IMR-90 (cell line): ENCODE data around the gene PCCA. TPM values are rescaled to one million over a fixed set of nuclear protein-coding genes. Genes with fewer than 3 reads are reported as not detected.
"Not testable (repeated sequence)": the region's sequence is repeated elsewhere in the genome, so short reads cannot be mapped to it uniquely, and the experiment has no call there.

Source experiments
- ATAC-seq: fragments of 200-7000 bp; cut with Tn5 transposase; 2 replicates; pipeline ENCODE4 v1.9.1; 2020; ENCODE audit warnings: low read depth, mild to moderate bottlenecking, moderate library complexity
- BruUV-seq: library from RNA; stranded (reverse); fragments of 400-500 nt; replicated peaks from 2 replicates; lab custom pipeline; 2021; lab: Mats Ljungman, UMichigan
- CTCF ChIA-PET: fragments of 300-600 bp; formaldehyde crosslinking; extraction: SDS; loops from one replicate; lab custom pipeline; 2021; ENCODE audit warnings: antibody characterized with exemption; lab: Yijun Ruan, JAX
- POLR2A ChIA-PET: fragments of 300-600 bp; sonication (Branson Sonifier 250); formaldehyde crosslinking; loops from one replicate; lab custom pipeline; 2022; ENCODE audit warnings: antibody characterized with exemption; ENCODE audit not compliant: unreplicated experiment; lab: Charles Lee
- DNase-seq: peaks from one replicate; pipeline ENCODE4 v3.0.0; 2013
- H2AFZ ChIP-seq: replicated peaks from 2 replicates; pipeline ENCODE3; 2013; ENCODE audit warnings: low read length, mild to moderate bottlenecking; ENCODE audit not compliant: poor library complexity
- H2AK5ac ChIP-seq: 2 replicates; pipeline ENCODE4 v1.6.1; 2013; ENCODE audit warnings: low read depth, low read length, inconsistent platforms
- H2AK9ac ChIP-seq: replicated peaks from 2 replicates; pipeline ENCODE3; 2013; ENCODE audit warnings: mild to moderate bottlenecking, low read depth, low read length, moderate library complexity; ENCODE audit not compliant: poor library complexity
- H2BK120ac ChIP-seq: 2 replicates; pipeline ENCODE4 v1.6.1; 2013; ENCODE audit warnings: low read depth, low read length, inconsistent platforms
- H2BK15ac ChIP-seq: 3 replicates; pipeline ENCODE4 v1.6.1; 2013; ENCODE audit warnings: low read depth, low read length, inconsistent platforms
- H2BK20ac ChIP-seq: 2 replicates; pipeline ENCODE4 v1.6.1; 2013; ENCODE audit warnings: low read depth, mild to moderate bottlenecking, inconsistent platforms, low read length, moderate library complexity
- H2BK5ac ChIP-seq: 2 replicates; pipeline ENCODE4 v1.6.1; 2013; ENCODE audit warnings: mild to moderate bottlenecking, low read depth, low read length, inconsistent platforms; ENCODE audit not compliant: poor library complexity, severe bottlenecking
- H3K14ac ChIP-seq: replicated peaks from 2 replicates; pipeline ENCODE4 v1.6.1; 2013; ENCODE audit warnings: low read depth, low read length, inconsistent platforms
- H3K18ac ChIP-seq: 2 replicates; pipeline ENCODE4 v1.6.1; 2013; ENCODE audit warnings: low read depth, low read length, control low read depth
- H3K23ac ChIP-seq: 2 replicates; pipeline ENCODE4 v1.6.1; 2013; ENCODE audit warnings: low read depth, low read length, inconsistent platforms
- H3K27ac ChIP-seq: 2 replicates; pipeline ENCODE4 v1.5.1; 2013; ENCODE audit warnings: mild to moderate bottlenecking, control low read depth, low read length; ENCODE audit not compliant: insufficient read depth
- H3K27me3 ChIP-seq: 2 replicates; pipeline ENCODE4 v1.6.1; 2013; ENCODE audit warnings: low read length; ENCODE audit not compliant: control insufficient read depth, insufficient read depth
- H3K36me3 ChIP-seq: 2 replicates; pipeline ENCODE4 v1.6.1; 2013; ENCODE audit warnings: low read length, mixed read lengths; ENCODE audit not compliant: control insufficient read depth, insufficient read depth
- H3K4ac ChIP-seq: 2 replicates; pipeline ENCODE4 v1.6.1; 2013; ENCODE audit warnings: low read depth, low read length, inconsistent platforms
- H3K4me1 ChIP-seq: 2 replicates; pipeline ENCODE4 v1.6.1; 2013; ENCODE audit warnings: low read length, mixed read lengths; ENCODE audit not compliant: control insufficient read depth, insufficient read depth
- H3K4me2 ChIP-seq: 2 replicates; pipeline ENCODE4 v1.6.1; 2013; ENCODE audit warnings: low read depth, mild to moderate bottlenecking, control low read depth, low read length, moderate library complexity
- H3K4me3 ChIP-seq: 2 replicates; pipeline ENCODE4 v1.5.1; 2013; ENCODE audit warnings: low read depth, mild to moderate bottlenecking, control low read depth, low read length, moderate library complexity; ENCODE audit not compliant: insufficient read depth
- H3K56ac ChIP-seq: 2 replicates; pipeline ENCODE4 v1.6.1; 2013; ENCODE audit warnings: low read length, inconsistent platforms; ENCODE audit not compliant: insufficient read depth; ENCODE audit errors: extremely low read depth
- H3K79me1 ChIP-seq, 2 experiments: 2 replicates each; pipeline ENCODE4 v1.6.1; 2013; ENCODE audit warnings: low read length in 2 of 2, inconsistent platforms in 1 of 2, low read depth in 1 of 2
- H3K9ac ChIP-seq: 2 replicates; pipeline ENCODE4 v1.6.1; 2013; ENCODE audit warnings: low read depth, low read length, control low read depth
- H3K9me1 ChIP-seq: 2 replicates; pipeline ENCODE4 v1.6.1; 2013; ENCODE audit warnings: low read length, inconsistent platforms; ENCODE audit not compliant: insufficient read depth
- H3K9me3 ChIP-seq: 2 replicates; pipeline ENCODE4 v1.6.1; 2013; ENCODE audit warnings: low read length; ENCODE audit not compliant: control insufficient read depth, insufficient read depth
- H4K20me1 ChIP-seq: 2 replicates; pipeline ENCODE4 v1.6.1; 2013; ENCODE audit warnings: low read length, inconsistent platforms; ENCODE audit not compliant: insufficient read depth
- H4K5ac ChIP-seq: 2 replicates; pipeline ENCODE4 v1.6.1; 2013; ENCODE audit warnings: mild to moderate bottlenecking, low read depth, low read length, control low read depth
- H4K8ac ChIP-seq, 2 experiments: 2 replicates each; pipeline ENCODE4 v1.6.1; 2013; ENCODE audit warnings: low read depth in 2 of 2, low read length in 2 of 2, control low read depth in 1 of 2, inconsistent platforms in 1 of 2
- H4K91ac ChIP-seq: 2 replicates; pipeline ENCODE4 v1.6.1; 2013; ENCODE audit warnings: low read depth, low read length, inconsistent platforms; ENCODE audit not compliant: insufficient read depth
- RAD21 ChIP-seq: IDR thresholded peaks from 2 replicates; pipeline ENCODE4 v1.6.1; 2012; ENCODE audit warnings: low read length, improper control_type of control experiment
- RCOR1 ChIP-seq: IDR thresholded peaks from 2 replicates; pipeline ENCODE4 v1.6.1; 2012; ENCODE audit warnings: mild to moderate bottlenecking, low read length, improper control_type of control experiment; ENCODE audit not compliant: insufficient replicate concordance
- SMC3 ChIP-seq: fragments of 150-350 bp; IDR thresholded peaks from 2 replicates; pipeline ENCODE4 v1.6.1; 2016; ENCODE audit warnings: low read depth, mild to moderate bottlenecking, antibody characterized with exemption, low read length, moderate library complexity
- WGBS, 2 experiments: methylation state at CpG; one replicate each; pipeline versions ENCODE4 v1.1.5 to v1.1.7; 2013; ENCODE audit warnings: missing lambda C conversion rate in 2 of 2; ENCODE audit not compliant: insufficient read length in 1 of 2; ENCODE audit errors: extremely low coverage in 2 of 2; 5-methylcytosine and 5-hydroxymethylcytosine counted together
- dilution Hi-C: fragments of 300-500 bp; cut with HindIII; formaldehyde crosslinking; loops from one replicate; pipeline ENCODE4 v1.14.3; 2018; ENCODE audit warnings: low sequenced_read_pairs; ENCODE audit not compliant: unreplicated experiment
- in situ Hi-C: fragments of 300-500 bp; cut with MboI; formaldehyde crosslinking; loops from 3 replicates; pipeline ENCODE4 v1.14.3; 2019; ENCODE audit warnings: low sequenced_read_pairs, inconsistent platforms, mixed read lengths
- intact Hi-C: fragments of 100-400 bp; cut with micrococcal nuclease; formaldehyde crosslinking; loops from 2 replicates; pipeline ENCODE4 v1.10.0; 2022
- polyA plus RNA-seq, 3 experiments: library from polyadenylated mRNA; depleted of rRNA; stranded (reverse); fragments of >200 nt; gene quantifications; 2 replicates each; pipeline ENCODE4 v1.2.3, GENCODE V29; 2012; ENCODE audit warnings: low replicate concordance in 1 of 3
- total RNA-seq: library from RNA; depleted of rRNA; stranded (reverse); fragments of >200 nt; gene quantifications from 2 replicates; pipeline ENCODE4 v1.2.3, GENCODE V29; 2012
- TF ChIP-seq, protein P1 (sequence below): conservative IDR thresholded peaks from 2 replicates; pipeline ENCODE4 v1.5.1; 2012; ENCODE audit warnings: mild to moderate bottlenecking, low read depth, low read length, improper control_type of control experiment
- TF ChIP-seq, protein P2 (sequence below): fragments of 150-350 bp; IDR thresholded peaks from 2 replicates; pipeline ENCODE4 v1.6.1; 2016; ENCODE audit warnings: low read depth, mild to moderate bottlenecking, low read length, moderate library complexity, borderline replicate concordance

PCCA gene
- total and polyA plus RNA-seq, 2 of the 4 experiments (the other 2 are of a cell fraction) = 7.6 to 24.0 TPM

DNA sequence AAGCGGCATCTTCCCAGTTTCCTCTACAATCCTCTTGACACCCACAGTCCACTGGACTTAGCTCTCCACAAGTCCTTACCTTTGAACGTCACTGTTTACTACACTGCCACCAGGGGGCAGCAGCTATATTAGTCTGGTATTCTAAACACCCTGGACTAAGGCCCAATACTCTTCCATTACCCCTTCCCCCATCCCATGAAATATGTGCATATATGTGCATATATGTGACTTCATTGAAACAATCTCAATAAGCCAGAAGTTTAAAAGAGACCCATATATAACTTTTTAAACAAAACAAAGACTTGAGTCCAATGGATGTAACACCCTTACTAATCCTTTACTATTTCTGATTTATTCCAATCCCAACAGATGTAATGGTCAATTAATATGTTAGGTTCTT, 484.2 kb downstream of the PCCA start:
- BruUV-seq = no TSS peak
- Histone ChIP-seq H2AK9ac (no peak overlapping the region), H4K5ac (no peak overlapping the region), H2AFZ (no peak overlapping the region), H3K4ac (no peak overlapping the region), H2BK5ac (no peak overlapping the region), H3K27me3 (no peaks in the 10 kb centered on the region), H2BK120ac (no peak overlapping the region), H3K9ac (no peak overlapping the region), H3K14ac (no peak overlapping the region), H3K23ac (no peak overlapping the region), H3K79me1 (no peaks in the 10 kb centered on the region), H4K8ac (no peak overlapping the region), H2AK5ac (no peak overlapping the region), H2BK20ac (no peak overlapping the region), H3K36me3 (no peaks in the 10 kb centered on the region), H3K18ac (no peak overlapping the region), H2BK15ac (no peak overlapping the region), H3K56ac (no peak overlapping the region), H3K4me2 (no peak overlapping the region), H3K4me3 (no peak overlapping the region), H4K91ac (no peak overlapping the region), H3K9me3 (no peaks in the 10 kb centered on the region), H3K4me1 (no peaks in the 10 kb centered on the region), H3K27ac (no peak overlapping the region), H3K9me1 (no peaks in the 10 kb centered on the region), H4K20me1 (no peaks in the 10 kb centered on the region)
- peak; percentile 90 for ATAC-seq
- peak; percentile 66 for TF ChIP-seq SMC3
- TF ChIP-seq, protein P1, sequence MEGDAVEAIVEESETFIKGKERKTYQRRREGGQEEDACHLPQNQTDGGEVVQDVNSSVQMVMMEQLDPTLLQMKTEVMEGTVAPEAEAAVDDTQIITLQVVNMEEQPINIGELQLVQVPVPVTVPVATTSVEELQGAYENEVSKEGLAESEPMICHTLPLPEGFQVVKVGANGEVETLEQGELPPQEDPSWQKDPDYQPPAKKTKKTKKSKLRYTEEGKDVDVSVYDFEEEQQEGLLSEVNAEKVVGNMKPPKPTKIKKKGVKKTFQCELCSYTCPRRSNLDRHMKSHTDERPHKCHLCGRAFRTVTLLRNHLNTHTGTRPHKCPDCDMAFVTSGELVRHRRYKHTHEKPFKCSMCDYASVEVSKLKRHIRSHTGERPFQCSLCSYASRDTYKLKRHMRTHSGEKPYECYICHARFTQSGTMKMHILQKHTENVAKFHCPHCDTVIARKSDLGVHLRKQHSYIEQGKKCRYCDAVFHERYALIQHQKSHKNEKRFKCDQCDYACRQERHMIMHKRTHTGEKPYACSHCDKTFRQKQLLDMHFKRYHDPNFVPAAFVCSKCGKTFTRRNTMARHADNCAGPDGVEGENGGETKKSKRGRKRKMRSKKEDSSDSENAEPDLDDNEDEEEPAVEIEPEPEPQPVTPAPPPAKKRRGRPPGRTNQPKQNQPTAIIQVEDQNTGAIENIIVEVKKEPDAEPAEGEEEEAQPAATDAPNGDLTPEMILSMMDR = peak; percentile 70
- TF ChIP-seq, protein P2, sequence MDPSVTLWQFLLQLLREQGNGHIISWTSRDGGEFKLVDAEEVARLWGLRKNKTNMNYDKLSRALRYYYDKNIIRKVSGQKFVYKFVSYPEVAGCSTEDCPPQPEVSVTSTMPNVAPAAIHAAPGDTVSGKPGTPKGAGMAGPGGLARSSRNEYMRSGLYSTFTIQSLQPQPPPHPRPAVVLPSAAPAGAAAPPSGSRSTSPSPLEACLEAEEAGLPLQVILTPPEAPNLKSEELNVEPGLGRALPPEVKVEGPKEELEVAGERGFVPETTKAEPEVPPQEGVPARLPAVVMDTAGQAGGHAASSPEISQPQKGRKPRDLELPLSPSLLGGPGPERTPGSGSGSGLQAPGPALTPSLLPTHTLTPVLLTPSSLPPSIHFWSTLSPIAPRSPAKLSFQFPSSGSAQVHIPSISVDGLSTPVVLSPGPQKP = no peak
- peak; percentile 63 for TF ChIP-seq RAD21
- TF ChIP-seq RCOR1 = no peak
- no CpG with 5 or more reads among the region's 2 CpGs for WGBS, 2 experiments
- DNase-seq = peak; percentile 82
- intact Hi-C loops (loop anchor here (1.0 to 5.0 kb wide), 4 partner anchors 104 to 554 kb away; no protein-coding TSS in a partner anchor), in situ Hi-C loops (loop anchor here (10.0 kb wide), 1 partner anchor 552 kb away; no protein-coding TSS in a partner anchor), dilution Hi-C loops (no loop called here)
- ChIA-PET POLR2A (no interaction called here), CTCF (interaction anchor here (0.6 to 1.6 kb wide), 8 partner anchors 9 to 657 kb away, joined by 3 to 5 read pairs (median 4); no protein-coding TSS in a partner anchor)

DNA sequence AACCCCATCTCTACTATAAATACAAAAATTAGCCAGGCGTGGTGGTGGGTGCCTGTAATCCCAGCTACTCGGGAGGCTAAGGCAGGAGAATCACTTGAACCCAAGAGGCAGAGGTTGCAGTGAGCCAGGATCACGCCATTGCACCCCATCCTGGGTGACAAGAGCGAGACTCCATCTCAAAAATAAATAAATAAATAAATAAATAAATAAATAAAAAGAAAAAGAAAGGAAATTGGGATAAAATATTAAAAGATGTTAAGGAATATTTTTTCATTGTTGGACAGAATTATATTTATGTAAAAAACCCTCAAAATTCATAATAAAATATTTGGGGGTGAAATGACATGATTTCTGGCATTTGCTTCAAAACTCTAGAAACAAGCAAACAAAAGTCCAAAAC, 488.3 kb downstream of the PCCA start:
- H2BK20ac ChIP-seq, H4K20me1 ChIP-seq, H2AFZ ChIP-seq, H3K23ac ChIP-seq, ATAC-seq, H3K4me2 ChIP-seq, H2AK5ac ChIP-seq, H2BK15ac ChIP-seq, H3K18ac ChIP-seq, H2BK120ac ChIP-seq, intact Hi-C loops, DNase-seq, H3K4me1 ChIP-seq, H3K9me1 ChIP-seq, H3K9ac ChIP-seq, CTCF ChIA-PET, H2AK9ac ChIP-seq, H3K79me1 ChIP-seq, H4K91ac ChIP-seq, H4K8ac ChIP-seq, H3K36me3 ChIP-seq, H3K4ac ChIP-seq, H4K5ac ChIP-seq, H3K27me3 ChIP-seq, H3K14ac ChIP-seq, dilution Hi-C loops, H3K4me3 ChIP-seq, POLR2A ChIA-PET, H3K9me3 ChIP-seq, H3K27ac ChIP-seq, H3K56ac ChIP-seq, BruUV-seq, H2BK5ac ChIP-seq: not testable (repeated sequence)
- in situ Hi-C loops = loop anchor here (10.0 kb wide), 1 partner anchor 548 kb away; no protein-coding TSS in a partner anchor
- WGBS, 2 experiments = no CpG with 5 or more reads among the region's 4 CpGs
